Heart right ventricle (tissue), 16 donors: Measurements from ENCODE around the gene DEPDC7. TPM values are rescaled to one million over a fixed set of nuclear protein-coding genes. Genes with fewer than 3 reads are reported as not detected.

Experiments used
- ATAC-seq, 8 donors: fragments of 200-7000 bp; cut with Tn5 transposase; one replicate each; pipeline ENCODE4 v1.9.1; 2020; ENCODE audit warnings: mild to moderate bottlenecking in 8 of 8, moderate library complexity in 8 of 8, moderate number of reproducible peaks in 1 of 8
- DNase-seq, 2 donors: peaks; one replicate each; pipeline ENCODE4 v3.0.0-alpha.2; 2020
- H3K27ac ChIP-seq, 10 donors: fragments of 200-600 bp; sonication (generic) in 2 of 10; one replicate each; pipeline versions ENCODE4 v1.5.0 to v1.8.0; 2020 to 2022; ENCODE audit warnings: mild to moderate bottlenecking in 3 of 10
- H3K27me3 ChIP-seq, 7 donors: fragments of 200-600 bp; one replicate each; pipeline ENCODE4 v1.8.0; 2021 to 2022; ENCODE audit warnings: mild to moderate bottlenecking in 2 of 7
- H3K36me3 ChIP-seq, 9 donors: fragments of 200-600 bp; sonication (generic) in 1 of 9; one replicate each; pipeline versions ENCODE4 v1.5.0 to v1.8.0; 2020 to 2022; ENCODE audit warnings: mild to moderate bottlenecking in 2 of 9
- H3K4me1 ChIP-seq, 9 donors: fragments of 200-600 bp; sonication (generic) in 1 of 9; one replicate each; pipeline versions ENCODE4 v1.5.0 to v1.8.0; 2020 to 2022; ENCODE audit warnings: mild to moderate bottlenecking in 4 of 9
- H3K4me3 ChIP-seq, 10 donors: fragments of 200-600 bp; sonication (generic) in 2 of 10; one replicate each; pipeline versions ENCODE4 v1.5.0 to v1.8.0; 2020 to 2022; ENCODE audit warnings: mild to moderate bottlenecking in 7 of 10, moderate library complexity in 2 of 10
- H3K9me3 ChIP-seq, 11 donors: fragments of 200-600 bp in 10 of 11; sonication (generic) in 2 of 11; one replicate each; pipeline versions ENCODE4 v1.5.0 to v1.8.0; 2013 to 2022; ENCODE audit warnings: mild to moderate bottlenecking in 2 of 11, control low read depth in 1 of 11, moderate library complexity in 1 of 11
- CTCF ChIP-seq, 9 donors: fragments of 200-600 bp; sonication (generic) in 2 of 9; IDR thresholded peaks; one replicate each; pipeline versions ENCODE4 v1.5.0 to v1.8.0; 2021 to 2022; ENCODE audit warnings: antibody characterized with exemption in 9 of 9, mild to moderate bottlenecking in 5 of 9, moderate library complexity in 1 of 9
- WGBS, 2 donors: extraction: QIAGEN DNeasy Blood & Tissue Kit; methylation state at CpG; one replicate each; pipeline ENCODE4 v1.1.7; 2013; ENCODE audit warnings: inconsistent platforms in 1 of 2; 5-methylcytosine and 5-hydroxymethylcytosine counted together
- intact Hi-C, 10 donors: fragments of 100-400 bp; cut with DNase I; formaldehyde crosslinking; loops; one replicate each; pipeline versions ENCODE4 v1.11.1 to v1.14.2; 2022
- polyA plus RNA-seq, 2 donors: library from polyadenylated mRNA; stranded (reverse); fragments of 200-250 nt; gene quantifications; one replicate each; pipeline ENCODE4 v1.2.3, GENCODE V29; 2013
- total RNA-seq, 10 donors: library from RNA; stranded (reverse); fragmentation: NEBNext Ultra II Directional in 3 of 10; extraction: Animal tissue kit (Norgen Biotek cat#: 25700) in 3 of 10; gene quantifications; one replicate each; pipeline versions ENCODE4 v1.2.1 to v1.2.4, GENCODE V29; 2021 to 2023
- donor health status: Arrhythmogenic right ventricular cardiomyopathy.
- donor health status: ischemic (EF 13 %, LVEDD 7.1; RV severe dilation, severe dysfunction).
- donor health status: healthy with polysubstance abuse.
- donor health status: DM: no; HTN: yes; CAD: no.
- donor health status: DM: no; HTN: no; CAD: no.
- donor health status: ischemic (EF 25% LVEDD 6.9; RV normal size, moderate dysfunction).
- donor health status: ischemic (EF 25% LVEDD 5.7; RV mildly dilated, moderate dysfunction).
- donor health status: healthy.
- donor health status: DM: yes; HTN: yes; CAD: no.
- donor health status: Ischemic cardiomyopathy.
- donor health status: ischemic (EF 35%, LVEDD 5.7; RV mildly dilated, moderate dysfunction).
- donor health status: nonischemic (EF 11% LVEDD 7.7; RV severe dilation, severe dysfunction).
- donor health status: DM: yes; HTN: yes; CAD: no.
- donor health status: PGD.
- donor health status: ischemic (EF 29% LVEDD 5.4; RV normal size, mild dysfunction).
- donor health status: nonischemic (EF 23%, LVEDD 6.1; RV moderate dilation, normal function).

The DEPDC7 gene
- total and polyA plus RNA-seq, 12 donors, result 0.17 to 1.5 (median 0.31) TPM; not detected in 4

DNA sequence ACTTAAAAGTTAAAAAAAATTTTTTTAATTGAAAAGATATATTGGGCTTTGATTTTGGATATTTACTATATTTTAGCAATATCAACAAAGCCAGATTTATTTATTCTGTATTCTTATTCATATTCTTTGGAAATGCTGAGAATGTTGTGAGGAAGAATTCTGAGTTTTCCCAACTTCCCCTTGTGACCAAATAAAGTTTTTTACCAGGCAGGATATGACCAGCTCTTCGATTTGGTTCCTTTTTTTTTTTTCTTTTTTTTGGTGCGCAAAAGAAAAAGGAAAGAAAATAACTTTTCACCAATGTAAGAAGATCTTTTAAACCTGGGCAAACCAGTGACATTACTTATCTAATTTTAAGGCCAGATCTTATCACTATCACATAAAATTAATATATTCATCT, 36.6 kb downstream of the DEPDC7 start:
- DNase-seq (no peak), ATAC-seq (no peak)
- WGBS, 2 donors, result 86 to 88% methylated on average over 2 of the region's 2 CpGs
- Histone ChIP-seq H3K4me3 (no peak overlapping the region), H3K36me3 (peaks cover 0 to 50% (median 4%) of the 10 kb centered on the region in 9 donors), H3K27ac (peak overlapping the region in 6 of 10 donors; percentile 0 to 72 (median 21)), H3K9me3 (no peaks in the 10 kb centered on the region), H3K27me3 (no peaks in the 10 kb centered on the region), H3K4me1 (peaks cover 0 to 29% (median 0%) of the 10 kb centered on the region in 9 donors)
- intact Hi-C loops, result no loop called here
- no peak for TF ChIP-seq CTCF (IDR thresholded peaks at IDR 0.05)

GRCh38 chr11:33055375-33055774, 39.7 kb downstream of the DEPDC7 start:
- DNase-seq (no peak), ATAC-seq (no peak)
- H3K4me1 ChIP-seq, result peaks cover 0 to 13% (median 0%) of the 10 kb centered on the region in 9 donors
- H3K27me3 ChIP-seq, result no peaks in the 10 kb centered on the region
- no peak overlapping the region for H3K4me3 ChIP-seq
- H3K36me3 ChIP-seq, result peaks cover 0 to 66% (median 18%) of the 10 kb centered on the region in 9 donors
- TF ChIP-seq CTCF (IDR thresholded peaks at IDR 0.05), result no peak
- no peaks in the 10 kb centered on the region for H3K9me3 ChIP-seq
- intact Hi-C loops, result no loop called here
- H3K27ac ChIP-seq, result no peak overlapping the region

GRCh38 chr11:33057284-33057683, 41.6 kb downstream of the DEPDC7 start:
- ATAC-seq (no peak), DNase-seq (no peak)
- Histone ChIP-seq H3K4me3 (no peak overlapping the region), H3K9me3 (no peaks in the 10 kb centered on the region), H3K36me3 (peaks cover 0 to 83% (median 21%) of the 10 kb centered on the region in 9 donors), H3K27me3 (no peaks in the 10 kb centered on the region), H3K27ac (no peak overlapping the region), H3K4me1 (peaks cover 0 to 9% (median 0%) of the 10 kb centered on the region in 9 donors)
- no peak for TF ChIP-seq CTCF (IDR thresholded peaks at IDR 0.05)
- intact Hi-C loops, result no loop called here
- WGBS, 2 donors, result 94 to 95% methylated on average over 1 of the region's 1 CpG

- Histone ChIP-seq H3K4me3 (no peak overlapping the region), H3K36me3 (peaks cover 0 to 91% (median 21%) of the 10 kb centered on the region in 9 donors), H3K9me3 (no peaks in the 10 kb centered on the region), H3K27me3 (no peaks in the 10 kb centered on the region), H3K4me1 (peaks cover 0 to 24% (median 11%) of the 10 kb centered on the region in 9 donors), H3K27ac (no peak overlapping the region)
- no peak for TF ChIP-seq CTCF (IDR thresholded peaks at IDR 0.05)
- WGBS, 2 donors, result 94 to 95% methylated on average over 5 of the region's 5 CpGs
- no peak for DNase-seq
- no peak for ATAC-seq
- intact Hi-C loops, result loop anchor here in 3 of 10 donors (5.0 to 10.0 kb wide), 3 partner anchors 95 to 255 kb away; no protein-coding TSS in a partner anchor
Measured at GRCh38 chr11:33059331-33060007, 43.8 kb downstream of the DEPDC7 start.
